H4 (cell line): ENCODE results near the gene DGCR2. TPM values are rescaled to one million over a fixed set of nuclear protein-coding genes. Genes with fewer than 3 reads are reported as not detected.
"Not testable (repeated sequence)": the region's sequence is repeated elsewhere in the genome, so short reads cannot be mapped to it uniquely, and the experiment has no call there.

Experiments
- DNase-seq: peaks from one replicate; pipeline ENCODE4 v3.0.0-alpha.2; 2015; ENCODE audit warnings: low spot score
- total RNA-seq: library from RNA; depleted of rRNA; stranded (reverse); fragments of >200 nt; shearing (Covaris generic); gene quantifications from 2 replicates; pipeline ENCODE4 v1.2.3, GENCODE V29; 2014

The DGCR2 gene
- total RNA-seq, 1 experiment from 2014 or later: 19.1 TPM

GRCh38 chr22:19042285-19043120 lies 79.7 kb downstream of the DGCR2 start:
- DNase-seq: no peak

GRCh38 chr22:19041704-19042074 lies 80.5 kb downstream of the DGCR2 start:
- DNase-seq: no peak

GRCh38 chr22:19040888-19041703 lies 81.1 kb downstream of the DGCR2 start:
- DNase-seq: no peak

- no peak for DNase-seq
These were observed 81.8 kb downstream of the DGCR2 start for GRCh38 chr22:19040391-19040861.

- DNase-seq: no peak
These were observed 82.4 kb downstream of the DGCR2 start for GRCh38 chr22:19039796-19040280.

- DNase-seq: no peak
These were observed 82.8 kb downstream of the DGCR2 start for GRCh38 chr22:19039448-19039780.

GRCh38 chr22:19038728-19039447 lies 83.3 kb downstream of the DGCR2 start:
- DNase-seq: no peak

- no peak for DNase-seq
These were observed 84.1 kb downstream of the DGCR2 start for GRCh38 chr22:19038164-19038546.

GRCh38 chr22:19037282-19038163 lies 84.7 kb downstream of the DGCR2 start:
- DNase-seq: no peak

- no peak for DNase-seq
These were observed 85.5 kb downstream of the DGCR2 start for GRCh38 chr22:19036523-19037273.

- no peak for DNase-seq
These were observed 86.0 kb downstream of the DGCR2 start for GRCh38 chr22:19036229-19036522.

GRCh38 chr22:19035474-19036228 lies 86.6 kb downstream of the DGCR2 start:
- DNase-seq: no peak

- not testable (repeated sequence) for DNase-seq
These were observed 87.1 kb downstream of the DGCR2 start for GRCh38 chr22:19035126-19035473.

GRCh38 chr22:19034724-19035120 lies 87.5 kb downstream of the DGCR2 start:
- DNase-seq: not testable (repeated sequence)

GRCh38 chr22:19034031-19034723 lies 88.0 kb downstream of the DGCR2 start:
- DNase-seq: not testable (repeated sequence)

- not testable (repeated sequence) for DNase-seq
These were observed 88.7 kb downstream of the DGCR2 start for GRCh38 chr22:19033568-19033905.

GRCh38 chr22:19032898-19033567 lies 89.2 kb downstream of the DGCR2 start:
- DNase-seq: not testable (repeated sequence)

GRCh38 chr22:19032156-19032785 lies 89.9 kb downstream of the DGCR2 start:
- not testable (repeated sequence) for DNase-seq
